Heart right ventricle (tissue), 16 donors: ENCODE data around the gene SLC2A6. TPM values are rescaled to one million over a fixed set of nuclear protein-coding genes. Genes with fewer than 3 reads are reported as not detected.

ENCODE experiments used
- ATAC-seq, 8 donors: fragments of 200-7000 bp; cut with Tn5 transposase; one replicate each; pipeline ENCODE4 v1.9.1; 2020; ENCODE audit warnings: mild to moderate bottlenecking in 8 of 8, moderate library complexity in 8 of 8, moderate number of reproducible peaks in 1 of 8
- DNase-seq, 2 donors: peaks; one replicate each; pipeline ENCODE4 v3.0.0-alpha.2; 2020
- H3K27ac ChIP-seq, 10 donors: fragments of 200-600 bp; sonication (generic) in 2 of 10; one replicate each; pipeline versions ENCODE4 v1.5.0 to v1.8.0; 2020 to 2022; ENCODE audit warnings: mild to moderate bottlenecking in 3 of 10
- H3K27me3 ChIP-seq, 7 donors: fragments of 200-600 bp; one replicate each; pipeline ENCODE4 v1.8.0; 2021 to 2022; ENCODE audit warnings: mild to moderate bottlenecking in 2 of 7
- H3K36me3 ChIP-seq, 9 donors: fragments of 200-600 bp; sonication (generic) in 1 of 9; one replicate each; pipeline versions ENCODE4 v1.5.0 to v1.8.0; 2020 to 2022; ENCODE audit warnings: mild to moderate bottlenecking in 2 of 9
- H3K4me1 ChIP-seq, 9 donors: fragments of 200-600 bp; sonication (generic) in 1 of 9; one replicate each; pipeline versions ENCODE4 v1.5.0 to v1.8.0; 2020 to 2022; ENCODE audit warnings: mild to moderate bottlenecking in 4 of 9
- H3K4me3 ChIP-seq, 10 donors: fragments of 200-600 bp; sonication (generic) in 2 of 10; one replicate each; pipeline versions ENCODE4 v1.5.0 to v1.8.0; 2020 to 2022; ENCODE audit warnings: mild to moderate bottlenecking in 7 of 10, moderate library complexity in 2 of 10
- H3K9me3 ChIP-seq, 11 donors: fragments of 200-600 bp in 10 of 11; sonication (generic) in 2 of 11; one replicate each; pipeline versions ENCODE4 v1.5.0 to v1.8.0; 2013 to 2022; ENCODE audit warnings: mild to moderate bottlenecking in 2 of 11, control low read depth in 1 of 11, moderate library complexity in 1 of 11
- WGBS, 2 donors: extraction: QIAGEN DNeasy Blood & Tissue Kit; methylation state at CpG; one replicate each; pipeline ENCODE4 v1.1.7; 2013; ENCODE audit warnings: inconsistent platforms in 1 of 2; 5-methylcytosine and 5-hydroxymethylcytosine counted together
- intact Hi-C, 10 donors: fragments of 100-400 bp; cut with DNase I; formaldehyde crosslinking; loops; one replicate each; pipeline versions ENCODE4 v1.11.1 to v1.14.2; 2022
- polyA plus RNA-seq, 2 donors: library from polyadenylated mRNA; stranded (reverse); fragments of 200-250 nt; gene quantifications; one replicate each; pipeline ENCODE4 v1.2.3, GENCODE V29; 2013
- total RNA-seq, 10 donors: library from RNA; stranded (reverse); fragmentation: NEBNext Ultra II Directional in 3 of 10; extraction: Animal tissue kit (Norgen Biotek cat#: 25700) in 3 of 10; gene quantifications; one replicate each; pipeline versions ENCODE4 v1.2.1 to v1.2.4, GENCODE V29; 2021 to 2023
- TF ChIP-seq, protein P1 (sequence below), 9 donors: fragments of 200-600 bp; sonication (generic) in 2 of 9; IDR thresholded peaks; one replicate each; pipeline versions ENCODE4 v1.5.0 to v1.8.0; 2021 to 2022; ENCODE audit warnings: antibody characterized with exemption in 9 of 9, mild to moderate bottlenecking in 5 of 9, moderate library complexity in 1 of 9
- donor health status: Arrhythmogenic right ventricular cardiomyopathy.
- donor health status: ischemic (EF 13 %, LVEDD 7.1; RV severe dilation, severe dysfunction).
- donor health status: healthy with polysubstance abuse.
- donor health status: DM: no; HTN: yes; CAD: no.
- donor health status: DM: no; HTN: no; CAD: no.
- donor health status: ischemic (EF 25% LVEDD 6.9; RV normal size, moderate dysfunction).
- donor health status: ischemic (EF 25% LVEDD 5.7; RV mildly dilated, moderate dysfunction).
- donor health status: healthy.
- donor health status: DM: yes; HTN: yes; CAD: no.
- donor health status: Ischemic cardiomyopathy.
- donor health status: ischemic (EF 35%, LVEDD 5.7; RV mildly dilated, moderate dysfunction).
- donor health status: nonischemic (EF 11% LVEDD 7.7; RV severe dilation, severe dysfunction).
- donor health status: DM: yes; HTN: yes; CAD: no.
- donor health status: PGD.
- donor health status: ischemic (EF 29% LVEDD 5.4; RV normal size, mild dysfunction).
- donor health status: nonischemic (EF 23%, LVEDD 6.1; RV moderate dilation, normal function).

SLC2A6 gene
- total and polyA plus RNA-seq, 12 donors = 1.3 to 7.0 (median 2.5) TPM

DNA sequence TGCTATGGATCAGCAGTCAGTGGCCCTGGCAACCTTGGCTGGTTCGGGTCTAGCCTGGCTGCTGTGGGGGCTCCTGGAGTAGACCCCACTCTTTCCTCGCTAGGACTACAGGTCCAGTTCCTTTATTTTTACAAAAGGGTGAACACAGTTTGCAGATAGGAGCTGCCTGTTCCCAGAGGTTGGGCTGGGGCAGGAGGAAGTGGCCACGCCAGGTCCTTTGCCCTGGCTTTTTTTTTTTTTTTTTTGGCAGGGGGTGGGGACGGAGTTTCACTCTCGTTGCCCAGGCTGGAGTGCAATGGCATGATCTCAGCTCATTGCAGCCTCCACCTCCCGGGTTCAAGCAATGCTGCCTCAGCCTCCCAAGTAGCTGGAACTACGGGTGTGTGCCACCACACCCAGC, 7.9 kb downstream of the SLC2A6 start:
- DNase-seq = no peak
- 79 to 92% methylated on average over 7 of the region's 7 CpGs for WGBS, 2 donors
- H3K4me1 ChIP-seq = peaks cover 0 to 32% (median 0%) of the 10 kb centered on the region in 9 donors
- H3K36me3 ChIP-seq = peaks cover 0 to 58% (median 0%) of the 10 kb centered on the region in 9 donors
- TF ChIP-seq, protein P1, sequence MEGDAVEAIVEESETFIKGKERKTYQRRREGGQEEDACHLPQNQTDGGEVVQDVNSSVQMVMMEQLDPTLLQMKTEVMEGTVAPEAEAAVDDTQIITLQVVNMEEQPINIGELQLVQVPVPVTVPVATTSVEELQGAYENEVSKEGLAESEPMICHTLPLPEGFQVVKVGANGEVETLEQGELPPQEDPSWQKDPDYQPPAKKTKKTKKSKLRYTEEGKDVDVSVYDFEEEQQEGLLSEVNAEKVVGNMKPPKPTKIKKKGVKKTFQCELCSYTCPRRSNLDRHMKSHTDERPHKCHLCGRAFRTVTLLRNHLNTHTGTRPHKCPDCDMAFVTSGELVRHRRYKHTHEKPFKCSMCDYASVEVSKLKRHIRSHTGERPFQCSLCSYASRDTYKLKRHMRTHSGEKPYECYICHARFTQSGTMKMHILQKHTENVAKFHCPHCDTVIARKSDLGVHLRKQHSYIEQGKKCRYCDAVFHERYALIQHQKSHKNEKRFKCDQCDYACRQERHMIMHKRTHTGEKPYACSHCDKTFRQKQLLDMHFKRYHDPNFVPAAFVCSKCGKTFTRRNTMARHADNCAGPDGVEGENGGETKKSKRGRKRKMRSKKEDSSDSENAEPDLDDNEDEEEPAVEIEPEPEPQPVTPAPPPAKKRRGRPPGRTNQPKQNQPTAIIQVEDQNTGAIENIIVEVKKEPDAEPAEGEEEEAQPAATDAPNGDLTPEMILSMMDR (IDR thresholded peaks at IDR 0.05) = no peak
- H3K9me3 ChIP-seq = no peaks in the 10 kb centered on the region
- ATAC-seq = no peak
- H3K4me3 ChIP-seq = no peak overlapping the region
- no peaks in the 10 kb centered on the region for H3K27me3 ChIP-seq
- no peak overlapping the region for H3K27ac ChIP-seq
- intact Hi-C loops = no loop called here

DNA sequence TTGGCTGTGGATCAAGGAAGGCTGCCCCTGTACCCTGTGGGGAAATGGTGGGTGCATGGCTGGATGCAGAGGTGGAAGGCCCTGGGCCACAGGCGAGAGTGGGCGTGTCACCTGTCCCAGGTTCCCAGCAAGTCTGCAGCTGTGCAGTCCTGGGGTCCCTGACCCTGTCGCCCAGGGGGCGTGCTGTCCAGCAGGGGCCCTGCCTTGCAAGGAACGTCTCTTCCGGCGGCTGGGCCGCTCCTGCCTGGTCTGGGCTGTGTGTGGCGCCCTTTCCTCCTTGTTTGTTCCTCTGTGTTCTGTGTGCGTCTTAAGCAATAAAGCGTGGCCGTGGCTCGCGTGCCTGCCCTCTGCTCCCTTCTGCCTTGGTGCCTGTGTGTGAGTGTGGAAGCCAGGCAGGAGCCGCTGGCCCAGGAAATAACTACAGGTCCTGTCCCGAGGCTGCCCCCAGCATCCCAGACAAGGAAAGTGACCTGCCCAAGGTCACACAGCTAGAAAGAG, 8.4 kb downstream of the SLC2A6 start:
- no peak for ATAC-seq
- intact Hi-C loops = no loop called here
- 79 to 89% methylated on average over 16 of the region's 16 CpGs for WGBS, 2 donors
- TF ChIP-seq, protein P1 (IDR thresholded peaks at IDR 0.05) = no peak
- DNase-seq = no peak
- Histone ChIP-seq H3K4me1 (peaks cover 0 to 27% (median 0%) of the 10 kb centered on the region in 9 donors), H3K27ac (no peak overlapping the region), H3K4me3 (no peak overlapping the region), H3K27me3 (no peaks in the 10 kb centered on the region), H3K9me3 (no peaks in the 10 kb centered on the region), H3K36me3 (peaks cover 0 to 58% (median 0%) of the 10 kb centered on the region in 9 donors)

DNA sequence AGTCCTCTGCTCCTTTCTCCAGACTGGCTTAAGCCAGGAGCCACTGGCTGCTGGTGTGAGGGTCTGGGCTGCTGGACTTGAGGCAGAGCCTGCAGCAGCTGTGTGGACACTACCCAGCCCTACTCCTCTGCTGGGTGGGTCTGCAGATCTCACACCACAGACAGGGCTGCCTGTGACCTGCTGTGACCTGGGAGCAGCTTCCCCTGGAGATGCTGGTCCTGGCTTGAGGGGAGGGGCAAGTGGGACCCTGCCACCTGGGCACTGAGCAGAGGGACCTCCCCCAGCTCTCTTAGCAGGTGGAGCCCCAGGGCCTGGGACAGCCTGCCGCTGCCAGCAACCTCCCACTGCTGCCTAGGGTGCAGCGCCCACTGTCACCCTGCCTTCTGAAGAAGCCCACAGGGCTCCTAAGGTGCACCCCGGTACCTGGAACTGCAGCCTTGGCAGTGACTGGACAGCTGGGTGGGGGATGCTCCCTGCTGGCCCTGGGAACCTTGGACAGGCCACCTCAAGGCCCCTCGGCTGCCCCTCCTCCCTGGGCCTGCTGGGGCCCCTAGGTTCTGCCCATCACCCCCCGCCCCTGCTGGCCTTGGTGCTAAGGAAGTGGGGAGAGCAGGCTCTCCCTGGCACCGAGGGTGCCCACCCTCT, 10.0 kb downstream of the SLC2A6 start:
- Histone ChIP-seq H3K4me1 (peaks cover 0 to 15% (median 0%) of the 10 kb centered on the region in 9 donors), H3K27ac (no peak overlapping the region), H3K9me3 (no peaks in the 10 kb centered on the region), H3K36me3 (peaks cover 0 to 50% (median 0%) of the 10 kb centered on the region in 9 donors), H3K4me3 (no peak overlapping the region), H3K27me3 (no peaks in the 10 kb centered on the region)
- ATAC-seq (peak in 3 of 8 donors; percentile 5 to 18 (median 5)), DNase-seq (no peak)
- TF ChIP-seq, protein P1 (IDR thresholded peaks at IDR 0.05) = no peak
- 89 to 92% methylated on average over 6 of the region's 6 CpGs for WGBS, 2 donors
- intact Hi-C loops = no loop called here

DNA sequence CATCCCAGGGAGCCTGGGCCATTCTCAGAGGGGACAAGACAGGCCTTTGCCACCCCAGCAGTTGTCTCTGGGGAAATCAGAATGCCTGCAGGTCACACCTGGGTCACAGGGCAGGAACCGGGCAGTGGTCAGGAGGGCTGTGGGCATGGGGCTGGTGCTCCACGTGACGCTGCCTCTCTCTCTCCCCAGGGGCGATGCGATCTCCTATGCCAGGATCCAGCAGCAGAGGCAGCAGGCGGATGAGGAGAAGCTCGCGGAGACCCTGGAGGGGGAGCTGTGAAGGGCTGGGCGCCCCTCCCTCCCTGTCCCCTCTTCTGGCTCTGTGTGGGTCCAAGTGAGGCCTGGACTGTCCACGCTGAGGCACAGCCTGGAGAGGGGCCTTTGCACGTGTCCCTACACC, 10.5 kb downstream of the SLC2A6 start:
- DNase-seq (no peak), ATAC-seq (no peak)
- H3K9me3 ChIP-seq = no peaks in the 10 kb centered on the region
- H3K4me1 ChIP-seq = peaks cover 0 to 12% (median 0%) of the 10 kb centered on the region in 9 donors
- peaks cover 0 to 45% (median 0%) of the 10 kb centered on the region in 9 donors for H3K36me3 ChIP-seq
- no peak overlapping the region for H3K4me3 ChIP-seq
- intact Hi-C loops = no loop called here
- H3K27ac ChIP-seq = no peak overlapping the region
- TF ChIP-seq, protein P1 (IDR thresholded peaks at IDR 0.05) = no peak
- H3K27me3 ChIP-seq = no peaks in the 10 kb centered on the region
- 86 to 89% methylated on average over 11 of the region's 11 CpGs for WGBS, 2 donors
